NT2/D1 (cell line): Measurements from ENCODE around the gene CFHR2.

ENCODE experiments used
- DNase-seq: peaks from one replicate; pipeline ENCODE4 v3.0.0-alpha.2; 2011; ENCODE audit warnings: low read depth, low spot score
- H3K27me3 ChIP-seq: 2 replicates; pipeline ENCODE4 v1.6.0; 2011; ENCODE audit warnings: mild to moderate bottlenecking; ENCODE audit not compliant: insufficient read length, insufficient read depth
- H3K36me3 ChIP-seq: 2 replicates; pipeline ENCODE4 v1.6.1; 2011; ENCODE audit warnings: mild to moderate bottlenecking, low read length, mixed read lengths; ENCODE audit not compliant: insufficient read depth, insufficient read length
- H3K4me1 ChIP-seq: 2 replicates; pipeline ENCODE4 v1.5.1; 2011; ENCODE audit not compliant: insufficient read depth, insufficient read length
- H3K4me3 ChIP-seq: 2 replicates; pipeline ENCODE4 v1.5.1; 2011; ENCODE audit warnings: low read depth; ENCODE audit not compliant: insufficient read length
- H3K9ac ChIP-seq: 2 replicates; pipeline ENCODE4 v1.6.0; 2011; ENCODE audit warnings: low read depth; ENCODE audit not compliant: insufficient read length
- H3K9me3 ChIP-seq: 2 replicates; pipeline ENCODE4 v1.5.1; 2011; ENCODE audit warnings: mild to moderate bottlenecking, low read length; ENCODE audit not compliant: insufficient read depth
- SUZ12 ChIP-seq: IDR thresholded peaks from 2 replicates; pipeline ENCODE4 v1.6.1; 2011; ENCODE audit not compliant: insufficient read length, insufficient read depth; ENCODE audit errors: extremely low read depth
- YY1 ChIP-seq: IDR thresholded peaks from 2 replicates; pipeline ENCODE4 v1.6.1; 2011; ENCODE audit not compliant: insufficient read length, insufficient read depth
- ZNF274 ChIP-seq: IDR thresholded peaks from 2 replicates; pipeline ENCODE4 v1.6.1; 2011; ENCODE audit warnings: mild to moderate bottlenecking, low read depth, low read length

The CFHR2 gene

DNA sequence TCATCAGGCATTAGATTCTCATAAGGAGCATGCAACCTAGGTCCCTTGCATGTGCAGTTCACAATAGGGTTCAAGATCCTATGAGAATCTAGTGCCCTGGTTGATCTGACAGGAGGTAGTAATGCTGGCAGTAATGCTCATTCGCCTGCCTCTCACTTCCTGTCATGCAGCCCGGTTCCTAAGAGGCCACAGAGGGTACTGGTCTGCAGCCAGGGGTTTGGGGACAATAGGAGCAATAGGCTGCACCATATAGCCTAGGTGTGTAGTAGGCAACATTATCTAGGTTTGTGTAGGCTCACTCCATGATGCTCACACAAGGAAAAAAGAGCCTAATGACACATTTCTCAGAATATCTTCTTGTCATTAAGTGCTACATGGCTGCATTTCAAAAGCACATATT lies 59.6 kb downstream of the CFHR2 start:
- Histone ChIP-seq H3K4me3 (no peak overlapping the region), H3K9ac (no peak overlapping the region), H3K4me1 (no peaks in the 10 kb centered on the region), H3K36me3 (no peaks in the 10 kb centered on the region), H3K27me3 (no peaks in the 10 kb centered on the region), H3K9me3 (0 out of 2 replicates have a peak, but pooled peaks cover 6% of the 10 kb centered on the region)
- no peak for DNase-seq
- TF ChIP-seq ZNF274 (no peak), YY1 (no peak), SUZ12 (no peak)

DNA sequence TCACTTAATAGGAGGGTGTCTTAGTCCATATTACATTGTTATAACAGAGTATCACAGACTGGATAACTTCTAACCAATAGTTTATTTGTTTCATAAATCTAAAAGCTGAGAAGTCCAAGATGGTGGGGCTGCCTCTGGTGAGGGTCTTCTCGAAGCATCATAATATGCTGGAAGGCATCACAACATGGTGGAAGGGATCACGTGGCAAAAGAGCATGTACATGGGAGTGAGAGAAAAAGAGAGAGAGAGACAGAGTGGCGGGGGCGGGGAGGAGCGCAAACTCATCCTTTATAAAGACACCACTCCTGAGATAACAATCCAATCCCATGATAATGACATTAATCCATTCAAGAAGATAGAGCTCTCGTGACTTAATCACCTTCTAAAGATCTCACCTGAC lies 65.3 kb downstream of the CFHR2 start:
- TF ChIP-seq YY1 = no peak
- no peak for TF ChIP-seq SUZ12
- no peak for TF ChIP-seq ZNF274
- Histone ChIP-seq H3K9me3 (peaks cover 7% of the 10 kb centered on the region), H3K4me1 (no peaks in the 10 kb centered on the region), H3K4me3 (no peak overlapping the region), H3K9ac (no peak overlapping the region), H3K36me3 (no peaks in the 10 kb centered on the region), H3K27me3 (no peaks in the 10 kb centered on the region)
- DNase-seq = no peak
